H1 (cell line): Measurements from ENCODE around the gene ZNF521. TPM values are rescaled to one million over a fixed set of nuclear protein-coding genes. Genes with fewer than 3 reads are reported as not detected.

Experiments
- CTCF ChIA-PET: fragments of 300-600 bp; sonication (Branson Sonifier 250); formaldehyde crosslinking; loops from one replicate; lab custom pipeline; 2021; ENCODE audit not compliant: partially characterized antibody; lab: Charles Lee
- POLR2A ChIA-PET: fragments of 300-600 bp; sonication (Branson Sonifier 250); formaldehyde crosslinking; loops from one replicate; lab custom pipeline; 2021; ENCODE audit warnings: inconsistent platforms; ENCODE audit not compliant: partially characterized antibody; lab: Charles Lee
- DNase-seq, 2 experiments: peaks; one replicate each; pipeline versions ENCODE4 v3.0.0 to v3.0.0-alpha.2; 2010 to 2022; ENCODE audit warnings: low spot score in 2 of 2, low read depth in 1 of 2, mixed read lengths in 1 of 2
- FAIRE-seq: peaks from 2 replicates; lab custom pipeline; 2011; peaks lifted over from hg19 to GRCh38; lab: Jason Lieb, UNC
- H2AFZ ChIP-seq: 2 replicates; pipeline ENCODE4 v1.8.1; 2012; ENCODE audit warnings: low read length, inconsistent platforms
- H2AK5ac ChIP-seq: 2 replicates; pipeline ENCODE4 v1.6.1; 2013; ENCODE audit warnings: low read depth, low read length
- H2BK120ac ChIP-seq: replicated peaks from 2 replicates; pipeline ENCODE3; 2013; ENCODE audit warnings: low read depth, low read length, inconsistent platforms
- H2BK12ac ChIP-seq: 2 replicates; pipeline ENCODE4 v1.6.1; 2013; ENCODE audit warnings: low read depth, low read length
- H2BK15ac ChIP-seq: 2 replicates; pipeline ENCODE4 v1.6.1; 2013; ENCODE audit warnings: low read length
- H2BK20ac ChIP-seq: 2 replicates; pipeline ENCODE4 v1.6.1; 2013; ENCODE audit warnings: low read length
- H2BK5ac ChIP-seq: 2 replicates; pipeline ENCODE4 v1.6.1; 2013; ENCODE audit warnings: low read depth, low read length
- H3K14ac ChIP-seq: 2 replicates; pipeline ENCODE4 v1.6.1; 2013; ENCODE audit warnings: inconsistent platforms; ENCODE audit not compliant: insufficient read length
- H3K18ac ChIP-seq: 2 replicates; pipeline ENCODE4 v1.6.1; 2013; ENCODE audit warnings: low read length; ENCODE audit errors: extremely low read depth
- H3K23ac ChIP-seq: 2 replicates; pipeline ENCODE4 v1.6.1; 2013; ENCODE audit warnings: inconsistent platforms; ENCODE audit not compliant: insufficient read length
- H3K23me2 ChIP-seq: 2 replicates; pipeline ENCODE4 v1.6.1; 2013; ENCODE audit warnings: low read depth, low read length
- H3K27ac ChIP-seq: 2 replicates; pipeline ENCODE4 v1.6.1; 2011; ENCODE audit warnings: low read depth, low read length, inconsistent platforms
- H3K27me3 ChIP-seq, 4 experiments: replicated peaks in 1 of 4; 1 replicate in 1 of 4; 2 replicates in 3 of 4; pipeline versions ENCODE4 v1.6.1 to v1.8.1; 2011 to 2013; ENCODE audit warnings: low read length in 3 of 4, mild to moderate bottlenecking in 3 of 4, inconsistent platforms in 2 of 4, mixed read lengths in 2 of 4, moderate library complexity in 1 of 4; ENCODE audit not compliant: control insufficient read depth in 3 of 4, insufficient read depth in 3 of 4; ENCODE audit errors: extremely low read depth in 1 of 4
- H3K36me3 ChIP-seq, 4 experiments: 2 replicates each; pipeline versions ENCODE4 v1.6.1 to v1.8.1; 2011 to 2013; ENCODE audit warnings: mild to moderate bottlenecking in 4 of 4, low read length in 3 of 4, moderate library complexity in 2 of 4, control low read depth in 1 of 4, inconsistent platforms in 1 of 4; ENCODE audit not compliant: insufficient read depth in 4 of 4, control insufficient read depth in 2 of 4
- H3K4ac ChIP-seq: replicated peaks from 2 replicates; pipeline ENCODE3; 2013; ENCODE audit warnings: low read length, low read depth, mixed read lengths, inconsistent platforms; ENCODE audit not compliant: insufficient read length
- H3K4me1 ChIP-seq, 4 experiments: replicated peaks in 1 of 4; 1 replicate in 1 of 4; 2 replicates in 3 of 4; pipeline versions ENCODE4 v1.6.1 to v1.8.1; 2011 to 2013; ENCODE audit warnings: low read length in 3 of 4, inconsistent platforms in 2 of 4, mixed read lengths in 1 of 4; ENCODE audit not compliant: insufficient read depth in 4 of 4, control insufficient read depth in 3 of 4
- H3K4me2 ChIP-seq, 2 experiments: 2 replicates each; pipeline versions ENCODE4 v1.6.1 to v1.8.1; 2011 to 2013; ENCODE audit warnings: low read depth in 2 of 2, low read length in 2 of 2, control low read depth in 1 of 2, inconsistent platforms in 1 of 2, mild to moderate bottlenecking in 1 of 2; ENCODE audit not compliant: insufficient read depth in 1 of 2
- H3K4me3 ChIP-seq, 4 experiments: fragments of 200-600, 300-600 bp in 1 of 4; sonication (generic), shearing (Covaris generic), sonication (Bioruptor Twin) in 1 of 4; 2 replicates each; pipeline versions ENCODE4 v1.5.1 to v1.8.1; 2011 to 2016; ENCODE audit warnings: low read length in 4 of 4, low read depth in 3 of 4, control low read depth in 2 of 4, inconsistent platforms in 2 of 4, mild to moderate bottlenecking in 2 of 4, mixed read lengths in 1 of 4, moderate library complexity in 1 of 4; ENCODE audit not compliant: insufficient read depth in 2 of 4; ENCODE audit errors: extremely low read depth in 1 of 4
- H3K56ac ChIP-seq: replicated peaks from 2 replicates; pipeline ENCODE3; 2013; ENCODE audit warnings: low read depth, mild to moderate bottlenecking, mixed read lengths, low read length, inconsistent platforms; ENCODE audit not compliant: insufficient read length
- H3K79me1 ChIP-seq: 2 replicates; pipeline ENCODE4 v1.6.1; 2013; ENCODE audit warnings: low read depth, low read length, control low read depth
- H3K79me2 ChIP-seq, 2 experiments: 2 replicates each; pipeline versions ENCODE4 v1.6.1 to v1.8.1; 2012 to 2013; ENCODE audit warnings: low read length in 2 of 2, mild to moderate bottlenecking in 2 of 2, inconsistent platforms in 1 of 2; ENCODE audit not compliant: insufficient read depth in 2 of 2, control insufficient read depth in 1 of 2
- H3K9ac ChIP-seq, 4 experiments: replicated peaks in 1 of 4; 1 replicate in 1 of 4; 2 replicates in 3 of 4; pipeline versions ENCODE4 v1.6.1 to v1.8.1; 2011 to 2013; ENCODE audit warnings: low read depth in 3 of 4, low read length in 3 of 4, control low read depth in 2 of 4, mild to moderate bottlenecking in 2 of 4, moderate library complexity in 2 of 4, inconsistent platforms in 1 of 4; ENCODE audit errors: extremely low read depth in 1 of 4
- H3K9me3 ChIP-seq, 2 experiments: 2 replicates each; pipeline versions ENCODE4 v1.6.1 to v1.8.1; 2012 to 2013; ENCODE audit warnings: mild to moderate bottlenecking in 2 of 2, moderate library complexity in 2 of 2, control low read depth in 1 of 2, inconsistent platforms in 1 of 2, low read depth in 1 of 2, low read length in 1 of 2, mixed read lengths in 1 of 2; ENCODE audit not compliant: insufficient read depth in 2 of 2
- H4K20me1 ChIP-seq, 2 experiments: replicated peaks in 1 of 2; 2 replicates each; pipeline versions ENCODE3 to v1.8.1; 2011 to 2013; ENCODE audit warnings: inconsistent platforms in 2 of 2, low read length in 2 of 2, mild to moderate bottlenecking in 1 of 2; ENCODE audit not compliant: insufficient read depth in 2 of 2, control insufficient read depth in 1 of 2
- H4K5ac ChIP-seq: 2 replicates; pipeline ENCODE4 v1.6.1; 2013; ENCODE audit warnings: low read length, low read depth, mixed read lengths, inconsistent platforms; ENCODE audit not compliant: insufficient read length
- H4K8ac ChIP-seq: 2 replicates; pipeline ENCODE4 v1.8.0; 2013; ENCODE audit warnings: mild to moderate bottlenecking, moderate library complexity, low read length, inconsistent platforms; ENCODE audit not compliant: insufficient read depth; ENCODE audit errors: extremely low read depth
- H4K91ac ChIP-seq: replicated peaks from 2 replicates; pipeline ENCODE3; 2013; ENCODE audit warnings: low read length, mixed read lengths, inconsistent platforms; ENCODE audit not compliant: insufficient read length
- ASH2L ChIP-seq: fragments of 200-600, 300-600 bp; sonication (generic); IDR thresholded peaks from one replicate; pipeline ENCODE4 v1.7.1; 2017; ENCODE audit warnings: low read length
- CHD1 ChIP-seq: IDR thresholded peaks from 2 replicates; pipeline ENCODE4 v1.6.1; 2012; ENCODE audit warnings: low read depth, low read length, improper control_type of control experiment
- CTBP2 ChIP-seq: IDR thresholded peaks from 2 replicates; pipeline ENCODE4 v1.7.0; 2011; ENCODE audit warnings: borderline replicate concordance, mild to moderate bottlenecking, moderate library complexity, mixed read lengths, low read length; ENCODE audit not compliant: insufficient read depth, insufficient read length
- GABPA ChIP-seq: IDR thresholded peaks from 2 replicates; pipeline ENCODE4 v1.6.1; 2011; ENCODE audit warnings: mild to moderate bottlenecking, low read length, moderate library complexity, borderline replicate concordance; ENCODE audit not compliant: insufficient read depth
- GTF2F1 ChIP-seq: IDR thresholded peaks from 2 replicates; pipeline ENCODE4 v1.6.1; 2012; ENCODE audit warnings: low read depth, low read length, improper control_type of control experiment, borderline replicate concordance
- HDAC6 ChIP-seq: IDR thresholded peaks from one replicate; pipeline ENCODE4 v1.7.1; 2012; ENCODE audit warnings: low read depth, mild to moderate bottlenecking, inconsistent platforms, low read length, moderate library complexity
- KDM5A ChIP-seq: fragments of 200-600 bp; IDR thresholded peaks from 2 replicates; pipeline ENCODE4 v1.7.1; 2012; ENCODE audit warnings: mild to moderate bottlenecking, low read length, inconsistent platforms, mixed read lengths
- NRF1 ChIP-seq: IDR thresholded peaks from 2 replicates; pipeline ENCODE4 v1.6.1; 2011; ENCODE audit warnings: mild to moderate bottlenecking, low read depth, low read length, improper control_type of control experiment
- PHF8 ChIP-seq: fragments of 200-600 bp; sonication (generic); conservative IDR thresholded peaks from 2 replicates; pipeline ENCODE4 v1.7.1; 2012; ENCODE audit warnings: low read depth, mild to moderate bottlenecking, inconsistent platforms, low read length, moderate library complexity
- RBBP5 ChIP-seq: IDR thresholded peaks from 2 replicates; pipeline ENCODE4 v1.7.1; 2012; ENCODE audit warnings: low read depth, mild to moderate bottlenecking, inconsistent platforms, low read length, moderate library complexity, borderline replicate concordance
- SAP30 ChIP-seq: fragments of 300-600 bp; sonication (generic); IDR thresholded peaks from 2 replicates; pipeline ENCODE4 v1.7.1; 2012; ENCODE audit warnings: low read length, moderate library complexity, mild to moderate bottlenecking, inconsistent platforms; ENCODE audit not compliant: insufficient read depth, insufficient replicate concordance
- SP4 ChIP-seq: IDR thresholded peaks from 2 replicates; pipeline ENCODE4 v1.6.1; 2012; ENCODE audit warnings: low read length, inconsistent platforms
- SRF ChIP-seq: IDR thresholded peaks from 2 replicates; pipeline ENCODE4 v1.6.1; 2011; ENCODE audit warnings: mild to moderate bottlenecking, low read depth, low read length, moderate library complexity
- YY1 ChIP-seq: IDR thresholded peaks from 2 replicates; pipeline ENCODE4 v1.6.1; 2011; ENCODE audit warnings: low read depth, mild to moderate bottlenecking, low read length
- WGBS, 2 experiments: shearing (Covaris generic) in 1 of 2; methylation state at CpG; one replicate each; pipeline versions ENCODE4 v1.1.6 to v1.1.7; 2013 to 2015; ENCODE audit warnings: low lambda C conversion rate in 2 of 2, mixed read lengths in 2 of 2, inconsistent platforms in 1 of 2, low coverage in 1 of 2, missing lambda C conversion rate in 1 of 2; ENCODE audit not compliant: insufficient replicate concordance in 2 of 2, insufficient coverage in 1 of 2, insufficient read length in 1 of 2; ENCODE audit errors: extremely low coverage in 1 of 2, missing lambda C conversion rate in 1 of 2; 5-methylcytosine and 5-hydroxymethylcytosine counted together
- polyA plus RNA-seq, 7 experiments: library from polyadenylated mRNA; depleted of rRNA in 3 of 7; stranded (reverse) in 5 of 7; unstranded in 2 of 7; fragments of >200 nt in 5 of 7; fragments of 200-250 nt in 2 of 7; gene quantifications; 1 replicate in 5 of 7; 2 replicates in 1 of 7; 4 replicates in 1 of 7; pipeline versions ENCODE4 v1.2.1 to v1.2.3, GENCODE V29; 2011 to 2013; ENCODE audit warnings: missing spikeins in 2 of 7, mixed read lengths in 2 of 7
- total RNA-seq: library from RNA; stranded (reverse); fragmentation: NEBNext Ultra II Directional; extraction: Animal tissue kit (Norgen Biotek cat#: 25700); gene quantifications from 2 replicates; pipeline ENCODE4 v1.2.1, GENCODE V29; 2021

ZNF521 gene
- total and polyA plus RNA-seq, 2 of the 8 experiments (the other 6 are each of a cell fraction or from before 2014, with no cell fraction given) = 9.5 to 15.8 TPM

DNA sequence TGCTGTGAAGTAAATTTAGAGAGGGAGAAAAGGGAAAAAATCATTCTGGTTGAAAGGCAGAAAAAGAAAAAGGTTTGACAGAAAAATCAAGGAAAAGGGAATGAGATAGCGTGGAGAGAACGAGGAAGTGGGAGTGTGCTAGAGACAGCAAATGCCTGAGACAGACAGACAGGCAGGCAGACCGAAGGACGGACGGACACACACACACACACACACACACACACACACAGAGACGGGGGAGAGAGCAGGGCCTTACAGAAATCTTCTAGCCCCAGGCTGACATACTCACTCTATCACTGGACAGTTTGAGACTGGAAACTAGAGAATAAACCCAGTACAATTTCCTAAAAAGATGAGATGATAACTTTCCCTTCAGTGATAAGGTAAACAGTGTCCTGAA lies 238.4 kb downstream of the ZNF521 start:
- Histone ChIP-seq H3K9me3 (no peaks in the 10 kb centered on the region), H2AFZ (no peak overlapping the region), H2BK20ac (no peak overlapping the region), H3K56ac (no peak overlapping the region), H2BK120ac (no peak overlapping the region), H3K4me3 (no peak overlapping the region), H4K5ac (no peak overlapping the region), H3K27me3 (no peaks in the 10 kb centered on the region), H3K36me3 (no peaks in the 10 kb centered on the region), H4K8ac (no peak overlapping the region), H2BK12ac (no peak overlapping the region), H3K4me2 (no peak overlapping the region), H3K9ac (no peak overlapping the region), H3K79me1 (no peaks in the 10 kb centered on the region), H3K27ac (no peak overlapping the region), H4K91ac (no peak overlapping the region), H3K79me2 (no peaks in the 10 kb centered on the region), H3K14ac (no peak overlapping the region), H4K20me1 (no peaks in the 10 kb centered on the region), H3K4ac (no peak overlapping the region), H2BK15ac (no peak overlapping the region), H2BK5ac (no peak overlapping the region), H3K4me1 (peaks cover 0 to 8% (median 3%) of the 10 kb centered on the region in 4 experiments; a peak in 2 of 7 replicates), H3K23me2 (peaks cover 1% of the 10 kb centered on the region; the same call in 1 of the 2 replicates), H2AK5ac (no peak overlapping the region), H3K23ac (no peak overlapping the region), H3K18ac (no peak overlapping the region; the same call in 1 of the 2 replicates)
- DNase-seq = no peak
- WGBS, 2 experiments = 88% methylated on average over 6 of the region's 6 CpGs; no CpG with 5 or more reads in 1 of the 2 experiments
- ChIA-PET CTCF (interaction anchor here (0.7 kb wide), 1 partner anchor 33 kb away, joined by 3 read pairs; no protein-coding TSS in a partner anchor), POLR2A (no interaction called here)
- FAIRE-seq = no peak
- TF ChIP-seq CHD1 = no peak
- TF ChIP-seq PHF8 = no peak
- TF ChIP-seq ASH2L = no peak
- no peak for TF ChIP-seq SAP30
- TF ChIP-seq YY1 = no peak
- no peak for TF ChIP-seq SRF
- TF ChIP-seq SP4 = no peak
- TF ChIP-seq GABPA = no peak
- TF ChIP-seq NRF1 = no peak
- no peak for TF ChIP-seq CTBP2
- no peak for TF ChIP-seq KDM5A
- TF ChIP-seq GTF2F1 = no peak
- no peak for TF ChIP-seq RBBP5
- TF ChIP-seq HDAC6 = no peak
